Measurements from ENCODE around the gene LEPROT. TPM values are rescaled to one million over a fixed set of nuclear protein-coding genes. Genes with fewer than 3 reads are reported as not detected.

Gene LEPROT
- total and polyA plus RNA-seq, 4 donors: 23.6 to 43.4 (median 36.3) TPM

GRCh38 chr1:65477414-65478378, 57.2 kb downstream of the LEPROT start:
- H3K9ac ChIP-seq (ENCODE audit: low read depth in 1 of 2, low read length in 2 of 2): peak overlapping the region in 1 of 2 donors; percentile 3
- TF ChIP-seq RXRA (IDR thresholded peaks at IDR 0.05) (peak in 1 of 2 donors; percentile 71), RAD21 (IDR thresholded peaks at IDR 0.05) (no peak), SP1 (IDR thresholded peaks at IDR 0.05) (no peak), HNF4A (conservative IDR thresholded peaks at IDR 0.05) (peak; percentile 9 to 63), YY1 (IDR thresholded peaks at IDR 0.05) (peak; percentile 16)
- H3K4me3 ChIP-seq (ENCODE audit: low read depth in 1 of 3, low read length in 3 of 3): no peak overlapping the region
- 93% methylated on average over 2 of the region's 2 CpGs for WGBS
- peaks cover 7 to 26% (median 18%) of the 10 kb centered on the region in 4 donors for H3K4me1 ChIP-seq (ENCODE audit: control insufficient read depth in 4 of 4, insufficient read depth in 4 of 4, low read length in 3 of 4)
- H3K27ac ChIP-seq (ENCODE audit: low read depth in 1 of 2, low read length in 2 of 2): peak overlapping the region; percentile 19 to 22
- H3K36me3 ChIP-seq (ENCODE audit: control insufficient read depth in 4 of 4, insufficient read depth in 3 of 4, low read depth in 1 of 4, low read length in 3 of 4): no peaks in the 10 kb centered on the region
- H3K9me3 ChIP-seq (ENCODE audit: control insufficient read depth in 4 of 4, low read length in 3 of 4): no peaks in the 10 kb centered on the region
- no peaks in the 10 kb centered on the region for H3K27me3 ChIP-seq (ENCODE audit: control insufficient read depth in 4 of 4, insufficient read depth in 4 of 4, low read length in 3 of 4)
- no peak for DNase-seq (ENCODE audit: low spot score)

- DNase-seq (ENCODE audit: low spot score): no peak
These were observed 58.0 kb downstream of the LEPROT start for GRCh38 chr1:65478379-65479026.

More at GRCh38 chr1:65478379-65479026, 58.0 kb downstream of the LEPROT start:
- no peaks in the 10 kb centered on the region for H3K9me3 ChIP-seq (ENCODE audit: control insufficient read depth in 4 of 4, low read length in 3 of 4)
- WGBS: 65% methylated on average over 3 of the region's 3 CpGs
- no peaks in the 10 kb centered on the region for H3K36me3 ChIP-seq (ENCODE audit: control insufficient read depth in 4 of 4, insufficient read depth in 3 of 4, low read depth in 1 of 4, low read length in 3 of 4)
- H3K9ac ChIP-seq (ENCODE audit: low read depth in 1 of 2, low read length in 2 of 2): peak overlapping the region in 1 of 2 donors; percentile 23
- TF ChIP-seq ATF3 (IDR thresholded peaks at IDR 0.05) (no peak), NR2F2 (IDR thresholded peaks at IDR 0.05) (no peak), FOXA1 (IDR thresholded peaks at IDR 0.05) (no peak), REST (IDR thresholded peaks at IDR 0.05) (no peak), MAX (IDR thresholded peaks at IDR 0.05) (no peak), ZBTB33 (IDR thresholded peaks at IDR 0.05) (no peak), CTCF (IDR thresholded peaks at IDR 0.05; ENCODE audit: low read depth, low read length, missing input control) (no peak), RAD21 (IDR thresholded peaks at IDR 0.05) (peak in 1 of 2 donors; percentile 10), FOXA2 (IDR thresholded peaks at IDR 0.05) (no peak)
- H3K4me1 ChIP-seq (ENCODE audit: control insufficient read depth in 4 of 4, insufficient read depth in 4 of 4, low read length in 3 of 4): peaks cover 7 to 19% (median 15%) of the 10 kb centered on the region in 4 donors
- H3K4me3 ChIP-seq (ENCODE audit: low read depth in 1 of 3, low read length in 3 of 3): no peak overlapping the region
- H3K27ac ChIP-seq (ENCODE audit: low read depth in 1 of 2, low read length in 2 of 2): peak overlapping the region in 1 of 2 donors; percentile 28
- H3K27me3 ChIP-seq (ENCODE audit: control insufficient read depth in 4 of 4, insufficient read depth in 4 of 4, low read length in 3 of 4): no peaks in the 10 kb centered on the region

All from liver (tissue), 9 donors.